AG09309 (cell line): ENCODE measurements around the gene PDIA2.
"Not testable (repeated sequence)": the region's sequence is repeated elsewhere in the genome, so short reads cannot be mapped to it uniquely, and the experiment has no call there.

Source experiments
- DNase-seq: peaks from one replicate; pipeline ENCODE4 v3.0.0-alpha.2; 2010; ENCODE audit warnings: low read depth
- H3K4me3 ChIP-seq: 2 replicates; pipeline ENCODE4 v1.5.1; 2011; ENCODE audit warnings: mild to moderate bottlenecking, low read depth, low read length, moderate library complexity; ENCODE audit not compliant: control insufficient read depth
- CTCF ChIP-seq: IDR thresholded peaks from 2 replicates; pipeline ENCODE4 v1.5.1; 2011; ENCODE audit warnings: mild to moderate bottlenecking, low read depth, low read length, inconsistent platforms; ENCODE audit not compliant: insufficient read depth, control insufficient read depth; ENCODE audit errors: missing control alignments

Gene PDIA2

GRCh38 chr16:325375-326145 is 42.6 kb downstream of the PDIA2 start:
- H3K4me3 ChIP-seq: no peak overlapping the region
- no peak for DNase-seq
- TF ChIP-seq CTCF: no peak

- H3K4me3 ChIP-seq: no peak overlapping the region
- DNase-seq: no peak
- no peak for TF ChIP-seq CTCF
Measured at GRCh38 chr16:330741-331140, 47.8 kb downstream of the PDIA2 start.

- not testable (repeated sequence) for H3K4me3 ChIP-seq
Measured at GRCh38 chr16:331181-331814, 48.3 kb downstream of the PDIA2 start.

GRCh38 chr16:333406-334094 is 50.6 kb downstream of the PDIA2 start:
- TF ChIP-seq CTCF: no peak
- no peak overlapping the region for H3K4me3 ChIP-seq
- DNase-seq: no peak

More at GRCh38 chr16:331181-331814, 48.3 kb downstream of the PDIA2 start:
- not testable (repeated sequence) for DNase-seq

GRCh38 chr16:334164-334832 is 51.3 kb downstream of the PDIA2 start:
- H3K4me3 ChIP-seq, DNase-seq: not testable (repeated sequence)

- H3K4me3 ChIP-seq, DNase-seq: not testable (repeated sequence)
Measured at GRCh38 chr16:334861-335632, 52.1 kb downstream of the PDIA2 start.

- no peak for DNase-seq
- no peak overlapping the region for H3K4me3 ChIP-seq
- TF ChIP-seq CTCF: no peak
Measured at GRCh38 chr16:336269-336668, 53.3 kb downstream of the PDIA2 start.
